CD4-positive, alpha-beta T cell treated with Interleukin-10 for 1 hour (primary cell): ENCODE results near the gene PDE4C.
A peak's percentile ranks its signal among the peaks of the same experiment; 100 is the strongest.

Source experiments
- DNase-seq: peaks from one replicate; pipeline ENCODE4 v3.0.0-alpha.2; 2020

Gene PDE4C

DNA sequence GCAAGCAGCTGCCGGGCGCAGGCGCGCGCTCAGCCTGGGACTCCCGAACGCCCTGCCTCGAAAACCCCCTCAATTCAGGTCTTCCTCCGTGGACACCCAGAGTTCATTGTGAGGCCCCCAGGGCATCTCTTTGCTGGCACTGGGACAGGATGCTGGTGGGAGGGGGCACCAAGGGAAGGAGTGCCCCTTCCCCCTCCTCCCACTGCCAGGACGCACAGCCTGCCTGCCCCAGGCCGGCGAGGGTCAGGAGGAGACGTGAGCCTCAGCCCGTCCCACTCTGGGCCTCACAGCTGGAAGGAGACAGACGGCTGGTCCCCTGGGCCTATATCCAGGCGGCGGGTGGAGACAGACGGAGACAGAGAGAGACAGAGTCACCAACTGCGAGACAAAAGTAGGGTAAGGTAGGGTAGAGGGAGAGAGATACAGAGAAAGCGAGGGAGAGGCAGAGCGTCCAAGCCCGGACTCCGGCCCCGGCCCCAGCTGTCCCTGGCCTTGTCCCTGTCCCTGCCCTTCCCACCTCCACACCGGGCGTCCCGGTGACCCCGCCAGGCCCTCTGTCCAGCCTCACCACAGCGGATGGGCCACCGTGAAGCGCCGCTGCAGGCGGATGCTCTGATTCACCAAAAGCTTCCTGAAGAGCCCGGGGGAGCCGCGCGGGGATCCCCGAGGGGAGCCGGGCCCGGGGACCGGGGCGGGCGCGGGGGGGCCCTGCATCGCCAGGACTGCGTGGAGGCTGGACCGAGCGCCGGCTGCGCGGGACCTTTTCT is at the start of gene PDE4C:
TSS of gene PDE4C (minus strand) at position 737 of the 767 bp plus-strand sequence. CDS start at position 714, 23 bp downstream.
- no peak for DNase-seq

DNA sequence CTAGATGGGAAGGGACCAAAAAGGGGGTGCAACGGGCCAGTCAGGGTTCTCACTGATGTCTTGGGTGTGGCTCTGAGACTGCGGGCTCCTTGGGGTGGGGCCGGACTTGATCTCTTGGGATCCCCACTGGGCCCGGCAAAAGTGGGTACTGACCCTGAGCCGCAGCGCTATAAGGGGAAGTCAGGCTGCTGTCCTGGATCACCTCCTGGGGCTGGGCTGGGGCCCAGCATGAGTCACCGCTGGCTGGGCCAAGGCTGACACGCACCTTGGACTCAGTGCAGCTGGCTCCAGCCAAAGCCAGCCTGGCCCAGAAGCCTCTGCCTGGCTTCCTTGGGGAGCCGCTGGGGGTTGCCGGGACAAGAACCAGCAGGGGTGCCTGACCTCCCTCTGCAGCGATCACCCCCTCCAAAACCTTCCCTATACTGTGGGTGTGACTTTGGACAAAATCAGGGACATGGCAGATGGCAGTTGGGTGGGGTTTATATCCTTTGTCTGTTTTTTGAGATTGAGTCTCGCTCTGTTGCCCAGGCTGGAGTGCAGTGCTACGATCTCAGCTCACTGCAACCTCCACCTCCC is 48.6 kb upstream of the PDE4C start:
- peak; percentile 56 for DNase-seq

DNA sequence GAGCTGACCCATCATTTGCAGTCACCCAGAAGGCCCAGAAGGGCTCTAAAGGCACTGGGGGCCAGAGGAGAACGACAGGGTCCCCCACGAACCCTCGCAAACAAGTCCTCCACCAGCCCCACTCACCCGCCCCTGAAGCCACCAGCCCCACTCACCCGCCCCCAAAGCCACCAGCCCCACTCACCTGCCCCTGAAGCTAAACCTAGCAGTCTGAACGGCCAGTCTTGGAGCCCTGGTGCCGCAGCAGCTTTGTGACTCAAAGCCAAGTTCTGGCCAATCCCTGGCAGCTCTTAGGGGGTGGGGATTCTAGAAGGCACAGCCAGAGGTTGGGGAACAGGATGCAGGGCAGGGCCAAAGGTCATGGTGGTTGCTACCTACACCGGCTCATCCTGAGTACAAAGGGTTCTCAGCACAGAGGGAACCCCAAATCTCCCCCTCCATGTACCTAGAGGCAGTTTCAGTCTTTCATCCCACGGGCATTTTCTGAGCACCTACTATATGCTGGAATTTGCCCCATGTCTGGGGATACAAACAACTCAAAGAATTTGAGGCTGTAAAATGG is 48.1 kb upstream of the PDE4C start, which contains the start of gene IQCN:
TSS of gene IQCN (minus strand) at position 234 of the 562 bp plus-strand sequence. CDS start 4,974 bp downstream, outside the sequence.
- peak; percentile 66 for DNase-seq

DNA sequence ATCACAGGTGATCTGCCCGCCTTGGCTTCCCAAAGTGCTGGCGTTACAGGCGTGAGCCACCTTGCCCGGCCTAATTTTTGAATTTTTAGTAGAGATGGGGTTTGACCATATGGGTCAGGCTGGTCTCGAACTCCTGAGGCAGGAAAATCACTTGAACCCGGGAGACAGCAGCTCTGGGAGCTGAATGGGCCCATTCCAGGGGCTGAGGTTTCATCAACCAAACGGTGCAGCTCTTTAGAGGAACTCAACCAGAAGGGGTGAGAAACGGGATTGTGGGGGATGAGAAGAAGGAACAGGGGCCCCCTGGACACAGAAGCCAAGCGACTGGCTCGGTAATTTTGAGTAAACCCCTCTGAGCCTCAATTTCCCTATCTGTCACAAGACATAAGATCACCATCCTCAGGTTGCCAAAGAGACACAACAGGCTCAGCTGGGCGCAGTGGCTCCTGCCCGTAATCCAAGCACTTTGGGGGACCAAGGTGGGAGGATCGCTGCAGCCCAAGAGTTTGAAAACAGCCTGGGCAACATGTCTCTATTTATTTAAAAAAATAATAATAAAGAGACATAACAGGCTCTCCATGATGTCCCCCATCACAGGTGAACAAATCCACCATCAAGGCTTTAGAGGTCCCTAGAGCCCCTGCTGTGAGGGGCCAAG is 47.5 kb upstream of the PDE4C start:
- DNase-seq, result peak; percentile 46

DNA sequence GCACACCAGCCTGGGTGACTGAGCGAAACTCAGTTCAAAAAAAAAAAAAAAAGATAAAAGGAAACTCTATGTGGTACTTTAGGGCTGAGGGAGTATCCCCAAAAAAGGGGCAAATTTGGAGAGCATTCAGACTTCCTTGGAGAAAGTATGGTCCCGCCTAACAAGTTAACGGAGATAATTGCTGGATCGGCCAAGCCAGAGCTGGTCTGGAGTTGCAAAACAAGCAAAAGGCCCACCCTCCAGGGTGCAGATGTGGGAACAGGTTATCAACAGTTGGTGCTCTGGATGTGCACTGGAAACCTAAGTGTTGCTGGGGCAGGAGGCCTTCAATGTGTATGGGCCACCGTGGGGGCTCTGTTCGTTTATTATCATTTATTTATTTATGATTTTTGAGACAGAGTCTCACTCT is 45.2 kb upstream of the PDE4C start:
- DNase-seq, result peak; percentile 57

DNA sequence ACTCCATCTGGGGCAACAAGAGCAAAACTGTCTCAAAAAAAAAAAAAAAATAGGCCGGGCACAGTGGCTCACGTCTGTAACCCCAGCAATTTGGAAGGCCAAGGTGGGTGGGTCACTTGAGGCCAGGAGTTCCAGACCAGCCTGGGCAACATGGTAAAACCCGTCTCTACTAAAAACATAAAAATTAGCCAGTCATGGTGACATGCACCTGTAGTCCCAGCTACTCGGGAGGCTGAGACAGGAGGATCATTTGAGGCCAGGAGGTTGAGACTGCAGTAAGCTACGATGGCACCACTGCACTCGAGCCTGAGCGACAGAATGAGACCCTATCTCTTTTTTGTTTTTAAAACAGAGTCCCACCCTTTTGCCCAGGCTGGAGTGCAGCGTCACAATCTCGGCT is 44.1 kb upstream of the PDE4C start:
- no peak for DNase-seq

DNA sequence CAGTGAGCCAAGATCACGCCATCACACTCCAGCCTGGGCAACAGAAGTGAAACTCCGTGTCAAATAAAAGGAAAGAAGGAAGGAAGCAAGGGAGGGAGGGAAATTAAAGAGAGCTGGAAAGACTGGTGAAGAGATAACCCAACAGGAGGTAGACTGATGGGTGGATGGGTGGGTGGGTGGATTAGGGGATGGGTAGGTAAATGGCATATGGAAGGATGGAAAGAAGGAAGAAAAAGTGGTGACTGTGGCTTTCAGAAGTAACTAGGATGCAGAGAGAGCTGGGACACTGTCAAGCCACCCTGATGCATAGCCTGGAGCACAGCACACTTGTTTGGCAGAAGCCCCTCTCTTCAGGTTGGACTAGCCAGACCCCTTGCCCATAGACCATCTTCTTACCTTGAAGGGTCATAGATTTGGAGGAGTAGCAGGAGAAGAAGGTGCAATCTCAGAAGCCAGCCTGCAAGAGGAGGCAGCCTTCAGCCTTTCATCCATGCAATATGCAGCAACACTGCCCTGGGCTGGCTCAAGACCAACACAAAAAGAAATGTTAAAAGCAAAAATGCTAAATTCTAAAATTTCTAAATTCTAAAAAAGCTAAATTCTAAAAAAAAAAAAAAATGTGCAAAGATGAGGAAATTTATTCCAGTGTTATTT is 43.0 kb upstream of the PDE4C start:
- no peak for DNase-seq

DNA sequence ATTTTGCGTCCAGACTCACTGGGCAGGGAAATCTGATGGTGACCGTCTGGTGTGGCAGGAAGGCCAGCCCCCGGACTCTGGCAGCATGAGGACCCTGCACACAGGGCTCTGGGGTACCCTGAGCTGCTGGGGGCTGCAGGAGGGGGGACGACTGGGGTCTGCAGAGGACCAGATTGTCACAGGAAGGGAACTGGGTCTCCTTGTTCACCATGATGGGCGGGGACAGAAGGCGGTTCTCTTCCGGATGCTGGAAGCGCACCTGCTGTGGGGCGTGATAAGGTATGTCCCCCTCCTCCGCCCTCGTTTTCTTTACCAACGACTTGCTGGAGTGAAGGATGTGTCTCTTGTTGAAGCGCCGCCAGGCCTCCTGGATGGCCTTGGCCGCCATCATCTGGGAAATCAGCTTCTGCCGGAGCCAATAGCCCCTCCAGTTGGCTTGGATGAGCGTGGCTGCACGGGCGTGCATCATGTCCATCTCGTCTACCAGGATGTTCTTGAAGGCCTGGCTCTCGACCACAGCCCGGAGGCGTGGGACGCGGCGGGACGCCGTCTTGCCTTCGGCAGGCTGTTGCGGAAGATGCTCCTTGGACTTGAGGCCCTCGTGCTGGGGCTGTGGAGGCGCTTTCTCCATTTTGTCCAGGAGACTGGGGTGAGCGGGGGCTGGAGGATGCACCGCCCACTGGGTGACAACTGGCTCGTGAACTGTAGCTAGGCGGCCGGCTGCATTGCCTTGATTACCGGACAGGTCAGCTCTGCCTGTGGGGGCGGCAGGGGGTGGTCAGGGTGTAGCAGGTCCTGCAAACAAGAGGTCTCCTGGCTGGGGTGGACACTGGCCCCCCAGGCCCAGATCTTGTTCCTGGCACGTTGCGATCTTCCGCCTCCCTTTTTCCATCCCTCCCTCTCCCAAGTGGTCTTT is 40.8 kb upstream of the PDE4C start:
- no peak for DNase-seq

DNA sequence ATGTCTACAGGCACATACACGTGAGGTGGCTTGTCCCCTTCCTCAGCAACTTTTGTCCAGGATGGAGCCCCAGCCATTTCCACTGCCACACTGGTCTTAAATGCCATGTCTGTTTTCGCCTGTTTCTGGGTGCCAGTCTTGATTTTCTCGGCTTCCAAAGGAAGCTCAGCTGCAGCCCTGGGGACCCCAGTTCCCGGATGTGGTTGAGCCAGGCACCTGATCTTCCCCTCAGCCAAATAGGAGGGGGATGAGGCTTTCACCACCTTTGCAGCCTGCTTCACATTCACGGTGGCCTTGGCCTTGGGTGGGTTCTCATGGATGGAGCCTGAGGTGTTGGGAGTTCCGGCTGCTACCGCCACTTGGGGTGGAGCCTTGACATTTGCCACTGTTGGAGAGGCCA is 39.3 kb upstream of the PDE4C start:
- DNase-seq, result no peak

DNA sequence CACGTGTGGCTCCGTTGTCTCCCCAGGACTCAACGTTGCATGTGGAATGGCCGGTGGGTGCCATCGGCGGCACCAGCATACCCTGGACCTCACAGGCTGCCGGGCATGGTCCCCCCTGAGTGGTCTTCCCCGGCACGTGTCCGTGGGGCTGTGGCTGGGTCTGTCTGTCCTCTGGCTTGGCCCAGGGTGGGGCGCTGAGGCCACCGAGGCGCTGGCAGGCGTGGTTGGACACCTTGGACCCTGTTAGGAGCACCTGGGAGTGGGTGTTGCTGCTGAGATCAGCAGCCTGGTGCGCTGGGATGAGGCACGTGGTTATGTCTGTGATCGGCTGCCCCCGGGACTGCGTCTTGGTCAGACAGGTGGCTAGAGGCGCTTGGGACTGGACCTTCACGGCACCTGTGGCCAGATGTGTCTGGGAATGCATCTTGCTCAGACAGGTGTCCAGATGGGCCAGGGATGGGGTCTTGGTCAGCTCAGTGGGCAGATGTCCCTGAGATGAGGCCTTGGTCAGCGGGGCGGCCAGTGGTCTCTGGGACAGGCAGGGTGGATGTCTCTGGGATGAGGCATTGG is 38.8 kb upstream of the PDE4C start:
- no peak for DNase-seq

DNA sequence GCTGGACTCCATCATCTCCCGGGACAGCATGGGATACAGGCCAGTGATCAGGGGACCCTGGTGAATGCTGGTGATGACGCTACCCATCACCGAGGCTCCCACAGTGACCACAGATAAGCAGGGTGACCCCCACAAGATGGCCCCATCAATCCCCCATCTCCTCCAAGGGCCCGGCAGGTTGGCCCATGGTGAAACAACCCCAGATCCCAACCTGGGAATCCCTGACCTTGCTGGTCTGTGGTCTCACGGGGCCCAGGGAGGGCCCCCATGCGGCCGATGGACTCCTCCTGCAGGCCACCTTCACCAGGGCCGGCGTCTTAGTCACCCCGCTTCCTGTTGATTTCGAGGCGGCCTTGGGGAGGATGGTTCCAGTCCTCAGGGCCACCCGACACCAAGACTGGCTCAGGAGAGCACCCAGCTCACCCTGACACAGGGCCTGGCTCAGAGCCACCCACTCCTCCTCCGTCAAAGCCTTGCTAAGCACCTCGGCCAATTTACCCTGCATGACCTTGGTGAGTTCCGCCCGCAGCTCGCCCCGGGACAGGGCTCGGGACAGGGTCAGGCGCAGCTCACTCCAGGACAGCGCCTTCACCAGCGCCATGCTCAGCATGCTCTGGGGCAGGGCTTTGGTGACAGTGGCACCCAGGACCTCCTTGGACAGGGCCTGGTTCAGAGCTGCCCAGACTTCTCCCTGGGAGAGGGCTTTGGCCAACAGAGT is 38.1 kb upstream of the PDE4C start:
- DNase-seq, result no peak

DNA sequence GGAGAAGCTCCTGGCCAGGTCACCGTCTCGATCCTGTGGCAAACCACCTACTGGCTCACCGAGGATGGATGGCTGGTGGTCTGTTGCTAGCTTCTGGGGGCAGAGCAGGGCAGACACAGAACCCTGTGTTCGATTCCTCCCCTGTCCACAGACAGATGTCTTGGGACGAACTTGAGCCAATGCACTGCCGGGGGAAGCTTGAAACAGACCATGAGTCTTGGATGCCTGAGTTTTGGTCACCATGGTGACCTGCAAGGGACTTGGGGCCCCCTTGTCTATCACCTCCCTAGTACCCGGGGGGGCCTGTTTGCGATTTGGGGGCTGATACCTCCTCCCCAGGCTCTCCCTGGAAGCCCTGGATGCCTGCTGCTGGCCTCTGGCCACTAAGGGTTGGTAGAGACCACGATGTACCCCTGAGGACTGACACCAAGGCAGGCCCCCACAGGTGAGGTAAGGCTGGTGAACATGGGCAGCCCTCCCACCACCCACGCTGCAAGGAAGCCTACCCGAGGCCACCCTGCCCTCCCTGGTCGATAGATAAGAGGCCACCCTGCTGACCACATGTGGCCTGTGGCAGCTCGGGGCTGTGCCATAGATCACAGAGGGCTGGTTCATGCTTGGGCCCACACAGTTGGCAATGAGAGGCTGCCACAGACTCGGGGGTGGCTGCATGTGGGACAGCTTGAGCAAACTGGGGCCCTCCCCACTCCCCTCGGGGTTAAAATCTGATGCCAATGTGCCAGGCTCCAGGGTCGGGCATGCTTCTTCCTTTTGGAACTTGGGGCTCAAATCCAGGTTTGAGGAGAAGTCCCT is 37.3 kb upstream of the PDE4C start:
- DNase-seq, result no peak

DNA sequence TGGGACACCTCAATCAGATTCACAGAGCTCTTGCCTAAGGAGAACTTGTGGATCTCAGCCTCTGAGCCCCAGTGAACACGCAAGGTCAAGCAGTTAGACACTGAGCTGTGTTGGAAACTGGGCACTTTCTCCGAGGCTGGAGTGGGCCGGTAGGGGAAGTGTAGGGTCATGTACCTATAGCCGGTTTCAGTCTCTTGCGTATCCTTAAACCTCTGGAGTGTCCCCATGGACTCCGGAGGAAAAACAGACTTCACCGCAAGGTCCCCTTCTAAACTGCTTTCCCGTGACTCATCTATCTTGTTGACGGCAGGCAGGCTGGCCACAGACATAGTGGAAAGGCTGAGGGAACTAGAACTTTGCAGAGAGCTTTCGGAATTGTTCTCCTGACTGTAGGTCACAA is 36.7 kb upstream of the PDE4C start:
- DNase-seq, result no peak

DNA sequence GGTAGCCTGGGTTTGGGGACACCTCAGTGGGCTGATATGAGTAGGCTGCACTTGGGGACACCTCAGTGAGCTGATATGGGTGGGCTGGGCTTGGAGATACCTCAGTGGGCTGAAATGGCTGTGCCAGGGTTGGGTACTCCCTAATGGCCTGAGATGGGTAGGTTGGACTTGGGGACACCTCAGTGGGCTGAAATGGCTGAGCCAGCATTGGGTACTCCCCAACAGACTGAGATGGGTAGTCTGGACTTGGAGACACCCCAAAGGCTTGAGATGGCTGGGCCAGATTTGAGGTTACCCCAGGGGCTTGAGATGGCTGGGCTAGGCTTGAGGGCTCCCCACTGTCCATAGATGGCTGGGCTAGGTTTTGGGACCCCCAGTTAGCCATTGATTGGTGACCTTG is 35.9 kb upstream of the PDE4C start:
- no peak for DNase-seq

DNA sequence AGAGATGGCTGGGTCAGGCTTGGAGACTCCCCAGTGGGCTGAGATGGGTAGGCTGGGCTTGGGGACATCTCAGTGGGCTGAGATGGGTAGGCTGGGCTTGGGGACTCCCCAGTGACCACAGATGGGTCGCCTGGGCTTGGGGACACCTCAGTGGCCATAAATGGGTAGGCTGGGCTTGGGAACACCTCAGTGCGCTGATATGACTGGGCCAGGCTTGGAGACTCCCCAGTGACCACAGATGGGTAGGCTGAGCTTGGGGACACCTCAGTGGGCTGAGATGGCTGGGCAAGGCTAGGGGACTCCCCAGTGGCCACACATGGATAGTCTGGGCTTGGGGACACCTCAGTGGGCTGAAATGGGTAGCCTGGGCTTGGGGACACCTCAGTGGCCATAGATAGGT is 35.2 kb upstream of the PDE4C start:
- no peak for DNase-seq

DNA sequence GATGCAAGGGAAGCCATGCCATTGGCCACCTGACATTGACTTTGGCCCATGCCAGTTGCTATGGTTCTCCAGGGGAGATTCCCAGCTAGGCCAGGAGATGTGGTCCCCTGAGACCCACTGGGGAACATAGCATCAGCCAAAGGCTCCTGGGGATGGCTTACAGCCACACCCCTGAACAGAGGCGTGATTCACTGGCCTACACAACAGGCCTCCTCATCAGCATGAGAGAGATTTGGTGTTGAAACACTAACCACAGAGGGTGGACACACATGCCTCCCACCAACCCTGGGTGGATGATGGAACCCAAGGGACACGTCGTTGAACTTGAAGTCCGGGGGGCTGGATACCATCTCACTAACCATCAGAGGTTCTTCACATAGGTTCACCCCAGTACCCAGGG is 33.7 kb upstream of the PDE4C start:
- no peak for DNase-seq

DNA sequence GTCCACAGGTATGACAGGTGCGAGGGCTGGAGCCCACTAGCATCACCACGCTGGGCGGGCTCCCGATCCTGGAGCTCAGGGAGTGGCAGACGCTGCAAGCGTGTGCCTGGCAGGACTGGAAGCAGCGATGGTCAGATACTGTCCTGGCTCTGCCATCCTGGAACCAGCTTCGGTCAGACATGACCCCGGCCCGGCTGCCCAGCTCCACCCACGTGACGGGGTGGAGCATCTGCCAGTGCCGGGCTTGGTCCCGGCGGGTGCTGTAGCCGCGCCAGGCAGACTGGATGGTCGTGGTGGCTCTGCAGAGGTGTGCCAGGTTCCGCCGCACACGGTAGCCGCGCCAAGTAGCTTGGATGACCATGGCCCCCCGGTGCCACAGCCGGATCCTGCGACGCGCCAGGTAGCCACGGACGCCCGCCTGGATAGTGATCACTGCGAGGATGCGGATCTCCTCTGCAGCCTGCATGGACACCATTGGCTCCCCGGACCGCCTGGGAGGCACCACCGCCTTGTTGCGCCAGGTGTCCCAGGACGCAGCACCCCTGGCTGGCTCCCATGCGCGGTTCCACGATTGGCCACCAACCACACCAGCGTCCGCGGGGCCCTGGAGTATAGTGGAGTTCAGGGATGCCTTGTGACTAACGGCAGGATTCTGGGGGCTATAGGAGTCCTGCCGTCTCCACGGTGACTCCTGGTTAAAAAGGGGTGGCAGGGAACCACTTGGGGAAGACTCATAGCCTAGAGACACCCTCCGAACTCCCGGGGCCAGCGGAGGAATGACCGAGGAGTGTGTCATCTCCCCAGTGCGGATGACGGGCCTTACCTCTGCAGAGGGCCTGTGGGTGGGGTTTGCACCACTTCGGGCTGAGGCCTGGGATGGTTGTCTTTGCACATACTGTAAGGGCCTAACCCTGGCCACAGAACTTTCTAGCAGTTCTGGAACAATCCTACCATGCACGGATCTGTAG is 31.5 kb upstream of the PDE4C start:
- no peak for DNase-seq

DNA sequence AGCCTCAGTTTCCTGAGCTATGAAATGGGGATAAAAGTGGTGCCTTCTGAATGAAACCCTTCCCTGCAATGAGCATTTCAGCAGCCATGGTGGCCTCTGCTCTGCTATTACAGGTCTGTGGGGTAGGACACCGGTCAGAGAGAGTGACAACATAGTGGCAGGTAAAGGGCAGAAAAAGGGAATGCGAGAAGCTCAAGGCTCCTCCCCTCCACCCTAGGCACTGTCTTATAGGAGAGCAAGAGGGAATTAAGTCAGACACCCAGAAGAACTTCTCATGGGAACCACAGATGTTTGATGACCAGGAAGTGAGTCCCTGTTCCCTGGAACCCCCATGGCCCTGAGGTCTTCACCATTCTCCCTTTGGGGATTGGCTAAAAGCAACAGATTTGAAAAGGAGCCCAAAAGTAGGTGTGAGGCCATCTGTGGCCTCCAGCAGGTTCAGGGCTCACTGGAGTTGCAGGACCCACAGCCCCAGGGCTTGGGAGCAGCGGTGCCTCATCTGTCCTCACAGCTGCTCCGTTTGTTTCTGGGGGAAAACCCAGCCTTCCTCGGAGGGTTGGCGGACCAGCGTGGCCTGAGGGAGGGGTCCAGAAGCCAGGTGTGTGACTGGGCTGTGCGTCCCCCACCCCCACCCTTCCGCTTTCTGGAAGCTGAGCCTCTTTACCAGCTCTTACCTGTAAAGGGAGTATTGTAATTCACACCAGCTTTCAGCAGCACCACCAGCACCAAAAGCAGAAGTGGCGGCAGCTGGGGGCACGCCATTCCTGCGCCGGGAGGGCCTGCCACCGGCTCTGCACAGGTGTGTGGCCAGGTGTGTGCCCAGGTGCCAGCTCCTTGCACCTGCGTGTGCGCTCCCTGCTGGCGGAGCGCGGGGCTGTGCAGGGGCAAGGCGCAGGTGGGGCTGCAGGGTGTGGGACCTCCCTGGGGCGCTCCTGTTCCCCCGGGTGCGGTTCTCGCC is 28.6 kb upstream of the PDE4C start:
- DNase-seq, result no peak
